NB4 (cell line): ENCODE data around the gene FILIP1L.

ENCODE experiments used
- MAX ChIP-seq: IDR thresholded peaks from 2 replicates; pipeline ENCODE4 v1.6.1; 2011; ENCODE audit warnings: low read depth, low read length
- POLR2A ChIP-seq: IDR thresholded peaks from 2 replicates; pipeline ENCODE4 v1.6.1; 2011; ENCODE audit warnings: mild to moderate bottlenecking; ENCODE audit not compliant: insufficient read length; ENCODE audit errors: extremely low read depth
- TF ChIP-seq, protein P1 (sequence below): IDR thresholded peaks from one replicate; pipeline ENCODE4 v1.5.1; 2012; ENCODE audit warnings: low read depth, low read length

GRCh38 chr3:99825004-99825640 lies 289.2 kb downstream of the FILIP1L start:
- TF ChIP-seq, protein P1, sequence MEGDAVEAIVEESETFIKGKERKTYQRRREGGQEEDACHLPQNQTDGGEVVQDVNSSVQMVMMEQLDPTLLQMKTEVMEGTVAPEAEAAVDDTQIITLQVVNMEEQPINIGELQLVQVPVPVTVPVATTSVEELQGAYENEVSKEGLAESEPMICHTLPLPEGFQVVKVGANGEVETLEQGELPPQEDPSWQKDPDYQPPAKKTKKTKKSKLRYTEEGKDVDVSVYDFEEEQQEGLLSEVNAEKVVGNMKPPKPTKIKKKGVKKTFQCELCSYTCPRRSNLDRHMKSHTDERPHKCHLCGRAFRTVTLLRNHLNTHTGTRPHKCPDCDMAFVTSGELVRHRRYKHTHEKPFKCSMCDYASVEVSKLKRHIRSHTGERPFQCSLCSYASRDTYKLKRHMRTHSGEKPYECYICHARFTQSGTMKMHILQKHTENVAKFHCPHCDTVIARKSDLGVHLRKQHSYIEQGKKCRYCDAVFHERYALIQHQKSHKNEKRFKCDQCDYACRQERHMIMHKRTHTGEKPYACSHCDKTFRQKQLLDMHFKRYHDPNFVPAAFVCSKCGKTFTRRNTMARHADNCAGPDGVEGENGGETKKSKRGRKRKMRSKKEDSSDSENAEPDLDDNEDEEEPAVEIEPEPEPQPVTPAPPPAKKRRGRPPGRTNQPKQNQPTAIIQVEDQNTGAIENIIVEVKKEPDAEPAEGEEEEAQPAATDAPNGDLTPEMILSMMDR = no peak
- no peak for TF ChIP-seq POLR2A
- no peak for TF ChIP-seq MAX
